Right hindlimb (tissue), 1 donor: ENCODE measurements around the gene VMP1.
"Not testable (repeated sequence)": the region's sequence is repeated elsewhere in the genome, so short reads cannot be mapped to it uniquely, and the experiment has no call there.

Experiments
- DNase-seq: peaks from one replicate; pipeline ENCODE4 v3.0.0-alpha.2; 2018

VMP1 gene

DNA sequence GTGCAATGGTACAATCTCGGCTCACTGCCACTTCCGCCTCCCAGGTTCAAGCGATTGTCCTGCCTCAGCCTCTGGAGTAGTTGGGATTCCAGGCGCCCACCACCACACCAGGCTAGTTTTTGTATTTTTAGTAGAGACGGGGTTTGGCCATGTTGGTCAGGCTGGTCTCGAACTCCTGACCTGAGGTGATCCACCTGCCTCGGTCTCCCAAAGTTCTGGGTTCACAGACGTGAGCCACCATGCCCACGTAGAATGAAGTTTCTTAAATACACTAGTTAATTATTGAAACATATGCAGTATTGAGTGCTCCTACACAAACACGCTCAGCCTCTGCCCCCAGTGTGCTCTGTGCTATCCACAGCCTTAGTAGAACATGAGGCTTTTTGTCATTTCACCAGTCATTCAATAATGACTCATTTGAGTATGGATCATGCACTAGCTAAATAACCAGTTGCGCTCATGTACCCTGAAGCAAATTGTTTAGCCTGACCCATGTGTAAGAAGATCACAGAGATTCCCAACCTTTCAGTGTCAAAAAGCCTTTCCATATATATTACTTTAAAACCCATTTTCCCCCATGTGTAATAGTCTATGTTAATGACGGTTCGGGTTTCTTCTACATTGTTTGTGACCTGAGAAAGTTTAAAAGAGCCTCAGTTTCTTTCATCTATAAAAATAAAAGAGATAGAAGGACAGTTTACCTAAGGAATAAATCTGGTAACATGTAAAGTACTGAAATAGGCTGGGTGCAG, 135.6 kb downstream of the VMP1 start:
- no peak for DNase-seq

DNA sequence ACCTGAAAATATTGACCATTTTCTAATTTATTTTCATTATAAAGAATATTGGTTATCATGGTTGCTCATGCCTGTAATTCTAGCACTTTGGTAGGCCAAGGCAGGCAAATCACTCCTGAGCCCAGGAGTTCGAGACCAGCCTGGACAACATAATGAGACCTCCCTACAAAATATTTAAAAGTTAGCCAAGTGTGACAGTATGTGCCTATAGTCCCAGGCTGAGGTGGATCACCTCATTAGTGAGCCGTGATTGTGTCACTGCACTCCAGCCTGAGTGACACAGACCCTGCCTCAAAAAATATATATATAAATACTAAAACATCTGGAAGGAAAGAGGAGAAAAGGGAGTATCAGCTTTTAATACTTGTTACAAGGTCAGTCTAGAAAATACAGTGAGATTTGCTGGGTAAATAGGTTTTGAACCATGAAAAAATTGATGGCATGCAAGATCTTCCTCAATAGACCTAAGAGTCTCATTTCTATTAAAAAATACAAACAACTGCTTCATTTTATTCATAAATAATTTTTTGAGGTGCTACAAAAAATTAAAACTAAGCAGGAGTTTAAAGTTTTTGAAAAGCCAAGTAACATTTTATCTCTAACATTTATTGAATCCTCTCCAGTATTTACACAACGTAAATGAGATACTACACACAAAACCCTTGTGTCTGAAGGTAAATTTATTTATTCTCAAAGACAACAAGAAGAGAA, 137.6 kb downstream of the VMP1 start:
- DNase-seq, result no peak

DNA sequence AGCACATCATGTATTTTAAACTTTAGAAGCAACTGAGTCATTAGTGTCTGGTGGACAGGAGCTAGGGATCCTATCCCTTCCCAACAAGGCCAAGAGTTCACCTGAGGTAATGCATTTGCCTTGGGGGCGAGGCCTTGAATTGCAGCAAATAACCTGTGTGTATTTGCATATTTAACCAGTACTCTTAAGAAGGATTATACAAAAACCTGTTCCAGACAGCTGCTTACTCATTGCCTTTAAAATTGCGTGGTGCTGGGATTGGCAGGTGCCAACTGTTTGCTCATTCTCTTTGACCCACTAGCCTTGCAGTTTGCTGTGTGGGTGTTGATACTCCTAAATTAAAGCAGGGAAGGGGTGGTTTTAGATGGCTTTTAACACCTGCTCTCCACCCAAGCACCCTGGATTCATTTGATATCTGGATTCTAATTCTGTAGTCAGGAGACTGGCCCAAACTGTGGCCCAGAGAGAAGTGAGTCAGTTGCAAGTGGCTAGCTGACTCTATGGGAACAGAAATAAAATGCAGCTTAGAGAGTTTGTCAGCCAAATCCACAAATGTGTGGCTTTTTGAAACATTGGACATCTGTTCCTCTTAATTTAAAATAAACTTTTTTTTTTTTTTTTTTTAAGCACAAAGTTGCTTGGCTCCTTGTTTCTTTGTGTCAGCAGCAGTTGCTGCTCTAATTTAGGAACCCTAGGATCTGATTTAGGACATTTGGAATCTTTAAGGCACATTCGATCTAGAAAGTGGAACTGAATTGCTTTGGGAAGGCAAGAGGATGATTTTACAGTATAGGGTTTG, 138.3 kb downstream of the VMP1 start:
- DNase-seq, result peak; percentile 52

DNA sequence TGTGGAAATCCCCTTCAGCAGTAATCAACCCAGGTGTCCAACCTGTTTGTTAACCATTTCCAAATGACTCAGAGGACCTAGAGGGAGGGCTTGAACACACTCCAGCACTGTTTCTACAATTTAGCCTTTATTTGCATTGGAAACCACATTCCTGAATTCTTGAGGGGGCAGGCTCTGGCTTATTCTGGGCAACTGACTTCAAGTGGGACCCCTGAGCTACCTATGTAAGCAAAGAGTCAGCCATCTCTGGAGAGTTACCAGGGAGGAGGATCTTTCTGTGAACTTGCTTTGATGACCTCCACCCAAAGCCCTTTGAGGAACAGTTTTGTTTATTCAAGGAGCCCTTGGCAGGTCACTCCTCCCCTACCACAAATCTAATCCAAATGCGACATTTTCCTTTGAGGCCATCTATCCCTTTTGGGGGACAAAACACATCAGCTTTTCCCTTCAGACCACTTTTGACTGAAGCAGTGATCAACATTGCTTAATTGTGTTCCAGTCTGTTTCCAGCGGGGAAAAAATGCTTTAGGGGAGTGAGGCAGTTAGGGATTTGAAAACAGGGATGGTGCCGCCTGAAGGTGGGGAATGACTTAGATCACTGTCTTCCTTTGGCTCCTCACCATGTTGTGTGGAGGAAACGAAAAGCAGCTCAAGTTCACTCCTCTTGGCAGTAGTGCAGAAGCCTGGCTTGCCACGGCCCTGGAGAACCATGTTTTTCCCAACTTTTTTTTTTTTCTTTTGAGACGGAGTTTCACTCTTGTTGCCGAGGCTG, 139.1 kb downstream of the VMP1 start:
- peak; percentile 76 for DNase-seq

DNA sequence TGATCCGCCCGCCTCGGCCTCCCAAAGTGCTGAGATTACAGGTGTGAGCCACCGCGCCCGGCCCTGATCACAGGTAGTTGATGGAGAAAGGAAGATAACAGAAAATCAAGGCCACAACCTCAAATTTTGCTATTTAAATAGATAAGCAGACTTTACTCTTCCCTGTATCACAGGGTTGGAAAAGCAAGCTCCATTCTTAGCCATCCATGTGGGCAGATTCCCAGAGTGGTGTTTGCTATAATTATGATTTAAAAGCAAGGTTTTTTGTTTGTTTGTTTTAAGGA, 140.9 kb downstream of the VMP1 start:
- no peak for DNase-seq

DNA sequence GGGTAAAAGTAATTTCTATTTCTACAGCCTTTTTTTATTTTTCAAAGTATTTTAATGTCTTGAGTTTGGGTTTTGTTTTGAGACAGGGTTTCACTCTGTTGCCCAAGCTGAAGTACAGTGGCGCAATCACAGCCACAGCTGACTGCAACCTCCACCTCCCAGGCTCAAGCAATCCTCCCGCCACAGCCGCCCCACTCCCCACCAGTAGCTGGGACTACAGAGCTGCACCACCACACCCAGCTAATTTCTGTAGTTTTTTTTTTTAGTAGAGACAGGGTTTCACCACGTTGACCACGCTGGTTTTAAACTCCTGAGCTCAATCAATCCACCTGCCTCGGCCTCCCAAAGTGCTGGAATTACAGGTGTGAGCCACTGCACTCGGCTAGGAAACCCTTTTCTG, 141.3 kb downstream of the VMP1 start:
- no peak for DNase-seq

DNA sequence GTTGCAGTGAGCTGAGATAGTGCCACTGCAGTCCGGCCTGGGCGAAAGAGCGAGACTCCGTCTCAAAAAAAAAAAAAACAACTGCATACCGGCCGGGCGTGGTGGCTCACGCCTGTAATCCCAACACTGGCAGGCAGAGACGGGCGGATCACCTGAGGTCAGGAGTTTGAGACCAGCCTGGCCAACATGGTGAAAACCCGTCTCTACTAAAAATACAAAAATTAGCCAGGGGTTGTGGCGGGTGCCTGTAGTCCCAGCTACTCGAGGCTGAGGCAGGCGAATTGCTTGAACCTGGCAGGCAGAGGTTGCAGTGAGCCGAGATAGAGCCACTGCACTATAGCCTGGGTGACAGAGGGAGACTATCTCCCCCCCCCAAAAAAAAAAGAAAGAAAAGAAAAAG, 142.9 kb downstream of the VMP1 start:
- DNase-seq, result not testable (repeated sequence)

DNA sequence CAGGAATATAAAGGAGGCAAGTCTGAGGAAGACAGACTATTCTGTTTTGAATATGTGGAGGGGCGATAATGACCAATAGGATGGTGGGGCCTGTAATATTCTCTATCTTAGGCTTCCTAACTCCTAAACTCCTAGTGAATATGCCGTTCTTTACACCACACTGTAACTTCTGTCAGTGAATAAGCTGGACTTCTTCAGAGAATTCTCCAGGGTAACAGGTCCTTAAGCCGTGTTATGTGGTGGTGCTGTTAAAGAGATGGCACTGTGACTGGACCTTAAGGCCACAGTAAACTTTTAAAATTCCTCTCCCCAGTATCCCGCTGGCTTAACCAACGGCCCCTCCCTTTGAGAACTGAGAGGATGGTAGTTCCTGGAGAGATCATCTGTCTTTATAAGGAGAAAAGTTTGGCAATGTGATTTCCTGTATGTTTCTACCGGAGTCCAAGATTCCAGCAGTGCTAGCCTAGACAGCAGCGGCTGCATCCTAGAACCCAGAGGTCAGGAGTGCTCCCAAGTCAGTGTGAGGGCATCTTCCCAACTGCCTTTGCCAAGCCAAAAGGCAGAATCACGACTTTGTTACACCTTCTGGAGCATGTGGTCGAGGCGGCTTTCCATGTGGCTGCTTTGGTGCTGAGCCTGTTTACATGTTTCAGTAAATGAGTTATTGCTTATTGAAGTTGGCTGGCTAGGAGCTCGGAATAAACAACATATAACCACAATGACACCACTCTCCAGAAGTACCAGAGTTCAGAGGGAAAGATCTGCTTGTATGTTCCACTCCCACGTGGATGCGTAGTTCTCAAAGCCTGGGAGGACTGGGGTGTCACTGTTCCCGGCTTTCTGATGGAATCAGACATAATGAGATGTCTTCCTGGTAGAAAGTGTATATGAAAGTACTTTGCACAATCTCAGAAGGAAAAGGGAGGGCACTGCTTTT, 144.3 kb downstream of the VMP1 start:
- DNase-seq, result no peak

DNA sequence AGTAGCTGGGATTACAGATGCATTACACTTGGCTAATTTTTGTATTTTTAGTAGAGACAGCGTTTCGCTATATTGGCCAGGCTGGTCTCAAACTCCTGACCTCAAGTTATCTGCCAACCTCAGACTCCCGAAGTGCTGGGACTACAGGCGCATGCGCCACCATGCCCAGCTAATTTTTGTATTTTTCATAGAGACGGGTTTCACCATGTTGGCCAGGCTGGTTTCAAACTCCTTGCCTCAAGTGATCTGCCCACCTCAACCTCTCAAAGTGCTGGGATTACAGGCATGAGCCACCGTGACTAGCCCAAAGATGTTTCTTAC, 145.4 kb downstream of the VMP1 start:
- DNase-seq, result not testable (repeated sequence)

DNA sequence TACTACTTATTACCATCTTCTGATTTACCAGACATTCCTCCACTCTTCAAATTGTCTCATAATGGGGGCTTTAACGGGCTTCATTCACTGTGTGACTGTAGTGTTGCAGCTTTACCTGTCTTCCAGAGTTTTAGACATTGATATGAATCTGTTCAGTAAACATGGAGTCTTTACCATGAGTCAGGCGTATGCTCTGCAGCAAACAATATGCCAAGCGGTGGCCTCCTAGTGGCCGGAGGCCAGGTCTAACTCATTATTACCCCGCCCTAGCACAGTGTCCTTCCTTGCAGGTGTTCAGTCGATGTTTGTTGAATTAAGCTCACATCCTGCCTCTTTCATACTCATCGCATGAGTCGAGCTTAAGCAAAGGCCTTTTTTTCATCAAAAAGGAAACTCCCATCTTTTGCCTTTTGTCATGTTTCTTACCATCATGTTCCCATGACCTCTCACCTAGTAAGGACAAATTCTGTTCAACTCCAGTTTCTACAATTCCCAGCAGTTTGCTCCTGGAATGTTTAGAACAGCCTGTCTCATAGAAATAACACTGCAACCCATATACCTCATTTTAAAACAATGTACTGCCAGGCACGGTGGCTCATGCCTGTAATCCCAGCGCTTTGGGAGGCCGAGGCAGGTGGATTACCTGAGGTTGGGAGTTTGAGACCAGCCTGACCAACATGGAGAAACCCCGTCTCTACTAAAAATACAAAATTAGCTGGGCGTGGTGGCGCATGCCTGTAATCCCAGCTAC, 145.9 kb downstream of the VMP1 start:
- DNase-seq, result no peak

DNA sequence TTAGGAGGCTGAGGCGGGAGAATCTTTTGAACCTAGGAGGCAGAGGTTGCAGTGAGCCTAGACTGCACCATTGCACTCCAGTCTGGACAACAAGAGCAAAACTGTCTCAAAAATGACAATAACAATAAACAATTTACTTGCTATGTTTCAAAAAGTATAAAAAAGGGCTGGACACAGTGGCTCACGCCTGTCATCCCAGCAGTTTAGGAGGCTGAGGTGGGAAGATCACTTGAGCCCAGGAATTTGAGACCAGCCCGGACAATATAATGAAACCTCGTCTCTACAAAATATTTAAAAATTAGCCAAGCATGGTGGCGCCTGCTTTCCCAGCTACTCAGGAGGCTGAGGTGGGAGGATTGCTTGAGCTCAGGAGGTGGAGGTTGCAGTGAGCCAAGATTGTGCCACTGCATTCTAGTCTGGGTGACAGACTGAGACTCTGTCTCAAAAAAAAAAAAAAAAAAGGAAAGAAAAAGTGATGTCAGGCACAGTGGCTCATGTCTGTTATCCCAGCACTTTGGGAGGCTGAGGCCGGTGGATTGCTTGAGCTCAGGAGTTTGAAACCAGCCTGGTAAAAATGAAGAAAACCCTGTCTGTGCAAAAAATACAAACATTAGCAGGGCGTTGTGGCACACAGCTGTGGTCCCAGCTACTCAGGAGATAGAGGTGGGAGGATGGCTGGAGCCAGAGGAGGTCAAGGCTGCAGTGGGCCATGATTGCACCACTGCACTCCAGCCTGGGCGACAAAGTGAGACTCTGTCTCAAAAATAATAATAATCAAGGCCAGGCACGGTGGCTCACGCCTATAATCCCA, 146.7 kb downstream of the VMP1 start:
- DNase-seq, result not testable (repeated sequence)

DNA sequence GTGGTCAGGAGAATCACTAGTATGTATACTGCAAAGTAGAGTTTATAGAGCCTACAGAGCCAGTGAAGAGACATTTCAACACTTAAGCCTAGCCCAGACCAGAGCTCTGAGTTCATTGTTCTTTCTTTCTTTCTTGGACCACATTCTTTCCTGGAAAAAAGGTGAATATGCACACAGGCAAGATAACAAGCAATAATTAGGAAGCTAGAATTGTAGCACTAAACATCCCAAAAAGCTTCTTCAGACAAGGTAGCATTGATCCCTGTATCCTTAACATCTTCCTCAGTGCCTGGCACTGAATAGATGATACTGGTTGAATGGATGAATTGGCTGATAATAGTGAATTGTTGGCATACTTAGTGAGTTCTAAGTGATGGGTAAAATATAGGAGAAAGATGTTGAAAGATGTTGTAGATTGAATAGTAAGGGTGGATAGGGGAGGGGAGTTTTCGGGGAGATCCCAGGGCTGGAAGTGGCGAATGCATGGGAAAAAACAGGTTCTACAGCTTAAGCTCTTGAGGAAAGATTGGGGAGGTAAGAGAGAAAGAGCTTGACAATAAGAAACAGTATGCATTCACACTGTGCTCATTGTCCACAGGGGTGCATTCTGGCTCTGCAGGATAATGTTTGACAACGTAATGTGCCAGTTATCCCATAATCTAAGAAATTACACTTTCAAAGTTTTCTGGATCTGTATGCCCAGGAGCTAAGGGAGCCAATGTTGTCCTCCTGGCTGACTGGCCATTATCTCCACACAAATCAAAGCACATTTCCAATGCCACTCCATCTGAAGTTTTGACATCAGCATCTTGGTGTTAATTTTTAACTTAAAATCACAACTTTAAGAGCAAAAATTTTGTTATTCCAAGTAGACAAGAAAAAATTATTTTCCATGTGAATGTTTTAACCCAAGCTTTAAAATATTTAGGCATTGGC, 149.7 kb downstream of the VMP1 start:
- DNase-seq, result no peak

DNA sequence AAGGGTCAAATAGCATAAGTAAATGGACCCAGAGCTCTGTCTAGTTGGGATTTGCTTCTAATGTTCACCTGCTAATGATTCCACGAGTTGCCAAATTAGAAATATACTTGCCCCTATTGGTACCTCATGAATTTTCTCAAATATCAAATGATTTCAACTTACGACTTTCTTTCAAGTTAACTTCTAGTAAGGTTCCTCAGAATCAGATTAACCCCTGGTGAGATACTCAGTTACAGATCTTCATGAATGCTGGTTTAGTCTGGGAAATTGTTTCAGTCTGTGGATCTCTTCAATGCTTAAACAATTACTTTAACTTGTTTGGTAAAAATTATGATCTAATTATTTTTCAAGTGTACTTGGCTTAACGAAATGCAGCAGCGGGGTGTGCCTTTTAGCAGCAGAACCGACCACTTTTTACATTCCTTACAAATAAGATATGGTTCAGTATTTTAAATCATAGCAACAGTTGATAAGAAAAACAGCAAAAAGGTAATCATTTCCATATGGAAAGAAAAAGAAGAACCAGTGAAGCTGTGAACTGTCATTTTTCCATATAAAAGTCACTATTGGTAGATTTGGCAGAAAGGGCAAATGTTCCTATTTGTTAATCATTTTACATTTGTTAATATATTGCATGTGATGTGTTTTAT, 150.8 kb downstream of the VMP1 start:
- DNase-seq, result no peak

DNA sequence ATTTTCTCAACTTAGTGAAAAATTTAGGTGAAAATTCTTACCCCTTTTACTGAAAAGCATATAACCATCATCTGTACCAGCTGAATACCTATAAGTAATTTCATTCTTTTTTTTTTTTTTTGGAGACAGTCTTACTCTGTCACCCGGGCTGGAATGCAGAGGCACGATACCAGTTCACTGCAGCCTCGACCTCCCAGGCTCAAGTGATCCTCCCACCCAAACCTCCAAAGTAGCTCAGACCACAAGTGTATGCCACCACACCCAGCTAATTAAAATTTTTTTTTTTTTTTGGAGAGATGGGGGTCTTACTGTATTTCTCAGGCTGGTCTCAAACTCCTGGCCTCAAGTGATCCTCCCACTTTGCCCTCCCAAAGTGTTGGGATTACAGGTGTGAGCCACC, 151.5 kb downstream of the VMP1 start:
- DNase-seq, result no peak

DNA sequence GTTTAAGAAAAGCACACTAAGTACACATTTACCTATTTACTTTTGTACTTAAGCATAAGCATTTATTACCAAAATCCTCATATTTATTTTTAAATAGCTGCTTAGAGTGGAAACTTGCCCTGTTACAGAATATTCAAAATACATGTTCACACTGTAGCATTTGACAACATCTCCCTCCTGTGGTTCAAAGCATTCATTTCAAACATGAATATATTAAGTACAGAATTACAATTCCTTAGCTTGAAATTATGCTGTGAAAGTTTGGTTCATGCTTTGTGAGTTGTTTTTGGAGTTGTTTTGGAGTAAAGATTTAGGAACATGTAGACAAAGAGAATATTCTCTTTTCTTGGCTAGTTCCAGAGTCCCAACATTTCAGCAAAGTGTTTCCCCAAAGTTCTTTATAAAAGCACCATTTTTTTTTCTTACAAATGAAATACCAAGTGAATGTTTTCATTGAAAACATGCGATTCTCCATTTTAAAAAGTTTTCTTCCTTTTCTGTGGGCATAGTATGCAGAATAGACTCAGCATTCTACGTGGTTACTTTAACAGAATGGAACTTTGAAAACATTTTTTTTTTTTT, 152.1 kb downstream of the VMP1 start:
- DNase-seq, result no peak

DNA sequence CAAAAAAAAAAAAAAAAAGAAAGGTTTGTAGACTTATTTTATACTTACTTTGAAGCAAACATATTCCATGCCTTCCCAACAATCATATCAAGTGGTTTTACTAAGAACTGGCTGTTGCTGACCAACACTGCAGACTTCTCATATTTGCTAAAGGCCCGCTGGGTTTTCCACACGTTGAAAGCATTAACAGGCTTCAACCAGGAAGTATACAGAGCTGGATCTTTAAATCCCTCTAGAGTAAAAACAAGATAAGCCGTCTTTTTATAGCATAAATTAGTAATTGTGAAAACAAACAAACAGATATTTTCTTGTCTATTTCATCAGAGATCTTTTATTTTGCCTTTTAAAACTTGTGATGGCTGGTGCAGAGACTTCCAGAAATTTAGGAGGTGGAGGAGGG, 156.2 kb downstream of the VMP1 start:
- no peak for DNase-seq

DNA sequence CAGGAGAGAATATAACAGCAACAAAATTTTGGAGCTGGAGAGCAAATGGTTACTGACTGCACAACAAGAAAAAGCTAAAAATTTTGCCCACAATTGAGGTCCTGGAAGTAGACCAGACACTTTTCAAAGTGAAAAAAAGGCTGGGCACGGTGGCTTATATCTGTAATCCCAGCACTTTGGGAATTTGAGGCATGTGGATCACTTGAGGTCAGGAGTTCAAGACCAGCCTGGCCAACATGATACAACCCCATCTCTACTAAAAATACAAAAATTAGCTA, 162.4 kb downstream of the VMP1 start:
- DNase-seq, result no peak

DNA sequence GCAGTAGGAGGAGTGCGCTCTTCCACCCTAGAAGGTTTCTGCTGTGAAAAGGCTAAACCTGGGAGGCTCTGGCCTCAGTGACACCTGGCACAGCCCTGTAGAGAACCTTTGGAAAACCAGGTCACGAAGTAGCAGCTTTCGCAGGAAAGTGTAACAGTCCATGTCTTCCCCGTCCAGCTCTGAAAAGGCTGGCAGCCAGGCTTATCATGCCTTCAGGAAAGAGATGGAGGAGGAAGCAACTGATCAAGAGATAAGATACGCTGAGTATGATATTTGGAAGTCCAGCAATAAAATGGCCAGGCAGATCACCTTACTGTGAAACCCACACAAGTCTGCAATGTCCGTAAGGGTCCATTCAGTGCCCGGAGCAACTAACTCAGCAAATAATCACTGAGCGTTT, 163.0 kb downstream of the VMP1 start:
- DNase-seq, result no peak

DNA sequence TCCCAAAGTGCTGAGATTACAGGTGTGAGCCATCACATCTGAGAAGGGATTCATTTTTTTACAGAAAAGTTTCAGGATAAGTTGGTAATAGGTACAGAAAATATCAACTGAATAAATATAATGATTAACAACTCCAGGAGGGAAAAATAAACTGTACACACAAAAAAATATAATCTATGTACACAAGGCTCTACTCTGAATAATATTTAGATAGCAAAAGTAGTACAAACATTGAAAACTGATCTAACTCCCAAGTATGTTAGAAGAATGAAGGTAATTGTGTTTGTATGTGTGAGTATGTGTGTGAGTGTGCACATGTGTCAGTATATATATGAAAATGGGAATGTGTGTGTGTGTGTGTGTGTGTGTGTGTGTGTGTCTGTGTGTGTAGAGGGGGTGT, 164.9 kb downstream of the VMP1 start:
- no peak for DNase-seq
